AG08395 (cell line): ENCODE data around the gene NDC1.
"Not testable (repeated sequence)": the region's sequence is repeated elsewhere in the genome, so short reads cannot be mapped to it uniquely, and the experiment has no call there.

ENCODE experiments used
- DNase-seq: peaks from one replicate; pipeline ENCODE4 v3.0.0; 2012; ENCODE audit warnings: mixed read lengths, low spot score

Gene NDC1

GRCh38 chr1:53825306-53825705 lies 12.8 kb downstream of the NDC1 start:
- DNase-seq, result no peak

- DNase-seq, result no peak
Observed at GRCh38 chr1:53822931-53823330, 15.2 kb downstream of the NDC1 start.

GRCh38 chr1:53821380-53821779 lies 16.7 kb downstream of the NDC1 start:
- DNase-seq, result no peak

GRCh38 chr1:53819387-53819786 lies 18.7 kb downstream of the NDC1 start:
- DNase-seq, result no peak

GRCh38 chr1:53816584-53816983 lies 21.5 kb downstream of the NDC1 start:
- DNase-seq, result not testable (repeated sequence)

GRCh38 chr1:53815484-53815883 lies 22.6 kb downstream of the NDC1 start:
- DNase-seq, result not testable (repeated sequence)

GRCh38 chr1:53811414-53811851 lies 26.7 kb downstream of the NDC1 start:
- DNase-seq, result no peak

- no peak for DNase-seq
Observed at GRCh38 chr1:53810497-53810896, 27.6 kb downstream of the NDC1 start.

- DNase-seq, result no peak
Observed at GRCh38 chr1:53810007-53810406, 28.1 kb downstream of the NDC1 start.

- DNase-seq, result no peak
Observed at GRCh38 chr1:53807916-53808315, 30.2 kb downstream of the NDC1 start.

GRCh38 chr1:53804791-53805505 lies 33.1 kb downstream of the NDC1 start:
- DNase-seq, result no peak

GRCh38 chr1:53804181-53804580 lies 33.9 kb downstream of the NDC1 start:
- DNase-seq, result no peak

- DNase-seq, result no peak
Observed at GRCh38 chr1:53800621-53801020, 37.5 kb downstream of the NDC1 start.

- DNase-seq, result no peak
Observed at GRCh38 chr1:53799141-53799540, 39.0 kb downstream of the NDC1 start.

- DNase-seq, result no peak
Observed at GRCh38 chr1:53792806-53793205, 45.3 kb downstream of the NDC1 start.

- DNase-seq, result no peak
Observed at GRCh38 chr1:53787655-53788054, 50.4 kb downstream of the NDC1 start.

GRCh38 chr1:53783056-53783455 lies 55.0 kb downstream of the NDC1 start:
- peak; percentile 41 for DNase-seq

GRCh38 chr1:53781654-53782053 lies 56.4 kb downstream of the NDC1 start:
- peak; percentile 68 for DNase-seq

GRCh38 chr1:53777272-53777671 lies 60.8 kb downstream of the NDC1 start:
- DNase-seq, result no peak

- peak; percentile 78 for DNase-seq
Observed at GRCh38 chr1:53771648-53772047, 66.4 kb downstream of the NDC1 start.

- no peak for DNase-seq
Observed at GRCh38 chr1:53769780-53770179, 68.3 kb downstream of the NDC1 start.

GRCh38 chr1:53769184-53769583 lies 68.9 kb downstream of the NDC1 start:
- DNase-seq, result no peak

GRCh38 chr1:53766831-53767405 lies 71.2 kb downstream of the NDC1 start:
- DNase-seq, result peak; percentile 57

GRCh38 chr1:53766194-53766742 lies 71.8 kb downstream of the NDC1 start:
- DNase-seq, result no peak
